Measurements from ENCODE around the gene BEAN1. TPM values are rescaled to one million over a fixed set of nuclear protein-coding genes. Genes with fewer than 3 reads are reported as not detected.

BEAN1 gene
- 0.10 TPM for polyA plus RNA-seq (2013, experiment 1 of 2)
- 0.06 TPM for polyA plus RNA-seq (2013, experiment 2 of 2)

- DNase-seq, result no peak
- Histone ChIP-seq H3K36me3 (ENCODE audit: control insufficient read depth, insufficient read depth, low read length) (no peaks in the 10 kb centered on the region), H3K4me2 (ENCODE audit: low read length) (peak within 1 kb of the TSS; percentile 60), H3K79me2 (ENCODE audit: control insufficient read depth, insufficient read depth, low read length) (no peaks in the 10 kb centered on the region), H3K4ac (ENCODE audit: low read depth, low read length) (no peak within 1 kb of the TSS), H2BK120ac (ENCODE audit: low read depth, low read length) (no peak within 1 kb of the TSS), H3K9ac (ENCODE audit: low read length) (peak within 1 kb of the TSS; percentile 34), H2BK5ac (ENCODE audit: low read length) (no peak within 1 kb of the TSS), H3K18ac (ENCODE audit: low read length) (no peak within 1 kb of the TSS), H3K56ac (ENCODE audit: low read length) (no peak within 1 kb of the TSS), H3K4me3 (ENCODE audit: low read length) (no peak within 1 kb of the TSS), H3K23ac (ENCODE audit: low read length) (peak within 1 kb of the TSS; percentile 85), H2AK5ac (ENCODE audit: low read length) (no peak within 1 kb of the TSS), H2BK15ac (replicated peaks; ENCODE audit: low read depth) (no peak within 1 kb of the TSS), H3K27me3 (ENCODE audit: insufficient read depth, low read length, poor library complexity) (peaks cover 42% of the 10 kb centered on the region), H4K5ac (ENCODE audit: low read length) (no peak within 1 kb of the TSS), H4K8ac (ENCODE audit: low read depth, low read length) (no peak within 1 kb of the TSS), H3K4me1 (ENCODE audit: control insufficient read depth, low read depth, low read length) (no peaks in the 10 kb centered on the region), H3K79me1 (ENCODE audit: low read length) (no peaks in the 10 kb centered on the region), H3K27ac (ENCODE audit: low read depth, low read length) (no peak within 1 kb of the TSS)
- WGBS (ENCODE audit: extremely low coverage, insufficient coverage, low lambda C conversion rate), result no CpG with 5 or more reads among the region's 118 CpGs
Observed at GRCh38 chr16:66427036-66427860, at the start of gene BEAN1. TSS of gene BEAN1 (plus strand) at chr16:66427295. CDS start at chr16:66437677, 10,382 bp downstream.

- no peak overlapping the region for H3K18ac ChIP-seq (ENCODE audit: low read length)
- H3K56ac ChIP-seq (ENCODE audit: low read length), result no peak overlapping the region
- H4K5ac ChIP-seq (ENCODE audit: low read length), result no peak overlapping the region
- H2BK15ac ChIP-seq (replicated peaks; ENCODE audit: low read depth), result no peak overlapping the region
- H3K79me1 ChIP-seq (ENCODE audit: low read length), result no peaks in the 10 kb centered on the region
- no peak overlapping the region for H3K9ac ChIP-seq (ENCODE audit: low read length)
- no peaks in the 10 kb centered on the region for H3K4me1 ChIP-seq (ENCODE audit: control insufficient read depth, low read depth, low read length)
- H2BK120ac ChIP-seq (ENCODE audit: low read depth, low read length), result no peak overlapping the region
- no peak overlapping the region for H3K27ac ChIP-seq (ENCODE audit: low read depth, low read length)
- no peak overlapping the region for H3K4me3 ChIP-seq (ENCODE audit: low read length)
- no CpG with 5 or more reads among the region's 3 CpGs for WGBS (ENCODE audit: extremely low coverage, insufficient coverage, low lambda C conversion rate)
- H3K23ac ChIP-seq (ENCODE audit: low read length), result no peak overlapping the region
- no peaks in the 10 kb centered on the region for H3K36me3 ChIP-seq (ENCODE audit: control insufficient read depth, insufficient read depth, low read length)
- no peak overlapping the region for H4K8ac ChIP-seq (ENCODE audit: low read depth, low read length)
- no peaks in the 10 kb centered on the region for H3K79me2 ChIP-seq (ENCODE audit: control insufficient read depth, insufficient read depth, low read length)
- no peak overlapping the region for H3K4ac ChIP-seq (ENCODE audit: low read depth, low read length)
- no peak overlapping the region for H3K4me2 ChIP-seq (ENCODE audit: low read length)
- H2BK5ac ChIP-seq (ENCODE audit: low read length), result no peak overlapping the region
- no peaks in the 10 kb centered on the region for H3K27me3 ChIP-seq (ENCODE audit: insufficient read depth, low read length, poor library complexity)
- no peak for DNase-seq
- no peak overlapping the region for H2AK5ac ChIP-seq (ENCODE audit: low read length)
Observed at GRCh38 chr16:66377324-66377723, 49.8 kb upstream of the BEAN1 start.

GRCh38 chr16:66378741-66379570, 48.1 kb upstream of the BEAN1 start:
- Histone ChIP-seq H3K27me3 (ENCODE audit: insufficient read depth, low read length, poor library complexity) (no peaks in the 10 kb centered on the region), H2AK5ac (ENCODE audit: low read length) (no peak overlapping the region), H3K23ac (ENCODE audit: low read length) (no peak overlapping the region), H3K36me3 (ENCODE audit: control insufficient read depth, insufficient read depth, low read length) (no peaks in the 10 kb centered on the region), H3K56ac (ENCODE audit: low read length) (no peak overlapping the region), H3K4me2 (ENCODE audit: low read length) (no peak overlapping the region), H3K79me2 (ENCODE audit: control insufficient read depth, insufficient read depth, low read length) (no peaks in the 10 kb centered on the region), H3K79me1 (ENCODE audit: low read length) (no peaks in the 10 kb centered on the region), H3K4ac (ENCODE audit: low read depth, low read length) (no peak overlapping the region), H3K27ac (ENCODE audit: low read depth, low read length) (no peak overlapping the region), H3K9ac (ENCODE audit: low read length) (no peak overlapping the region), H4K5ac (ENCODE audit: low read length) (no peak overlapping the region), H2BK15ac (replicated peaks; ENCODE audit: low read depth) (no peak overlapping the region), H3K4me3 (ENCODE audit: low read length) (no peak overlapping the region), H4K8ac (ENCODE audit: low read depth, low read length) (no peak overlapping the region), H2BK5ac (ENCODE audit: low read length) (no peak overlapping the region), H3K18ac (ENCODE audit: low read length) (no peak overlapping the region), H3K4me1 (ENCODE audit: control insufficient read depth, low read depth, low read length) (peaks cover 4% of the 10 kb centered on the region), H2BK120ac (ENCODE audit: low read depth, low read length) (no peak overlapping the region)
- DNase-seq, result no peak
- no CpG with 5 or more reads among the region's 18 CpGs for WGBS (ENCODE audit: extremely low coverage, insufficient coverage, low lambda C conversion rate)

- no peak overlapping the region for H3K23ac ChIP-seq (ENCODE audit: low read length)
- DNase-seq, result no peak
- H4K5ac ChIP-seq (ENCODE audit: low read length), result no peak overlapping the region
- H4K8ac ChIP-seq (ENCODE audit: low read depth, low read length), result no peak overlapping the region
- H3K4ac ChIP-seq (ENCODE audit: low read depth, low read length), result no peak overlapping the region
- no peak overlapping the region for H3K18ac ChIP-seq (ENCODE audit: low read length)
- H3K36me3 ChIP-seq (ENCODE audit: control insufficient read depth, insufficient read depth, low read length), result no peaks in the 10 kb centered on the region
- H3K27me3 ChIP-seq (ENCODE audit: insufficient read depth, low read length, poor library complexity), result no peaks in the 10 kb centered on the region
- H2AK5ac ChIP-seq (ENCODE audit: low read length), result no peak overlapping the region
- no peak overlapping the region for H3K4me2 ChIP-seq (ENCODE audit: low read length)
- H3K4me1 ChIP-seq (ENCODE audit: control insufficient read depth, low read depth, low read length), result peaks cover 4% of the 10 kb centered on the region
- no peak overlapping the region for H3K9ac ChIP-seq (ENCODE audit: low read length)
- no peaks in the 10 kb centered on the region for H3K79me2 ChIP-seq (ENCODE audit: control insufficient read depth, insufficient read depth, low read length)
- H2BK5ac ChIP-seq (ENCODE audit: low read length), result no peak overlapping the region
- no peak overlapping the region for H2BK120ac ChIP-seq (ENCODE audit: low read depth, low read length)
- no peak overlapping the region for H3K27ac ChIP-seq (ENCODE audit: low read depth, low read length)
- H2BK15ac ChIP-seq (replicated peaks; ENCODE audit: low read depth), result no peak overlapping the region
- WGBS (ENCODE audit: extremely low coverage, insufficient coverage, low lambda C conversion rate), result no CpG with 5 or more reads among the region's 3 CpGs
- no peak overlapping the region for H3K4me3 ChIP-seq (ENCODE audit: low read length)
- no peaks in the 10 kb centered on the region for H3K79me1 ChIP-seq (ENCODE audit: low read length)
- H3K56ac ChIP-seq (ENCODE audit: low read length), result no peak overlapping the region
Observed at GRCh38 chr16:66379571-66379941, 47.5 kb upstream of the BEAN1 start.

GRCh38 chr16:66380421-66380820, 46.7 kb upstream of the BEAN1 start:
- no peak overlapping the region for H2BK5ac ChIP-seq (ENCODE audit: low read length)
- H3K4me3 ChIP-seq (ENCODE audit: low read length), result no peak overlapping the region
- no peak overlapping the region for H3K27ac ChIP-seq (ENCODE audit: low read depth, low read length)
- H3K4ac ChIP-seq (ENCODE audit: low read depth, low read length), result no peak overlapping the region
- no peak overlapping the region for H3K56ac ChIP-seq (ENCODE audit: low read length)
- no peak overlapping the region for H4K8ac ChIP-seq (ENCODE audit: low read depth, low read length)
- no peak overlapping the region for H2AK5ac ChIP-seq (ENCODE audit: low read length)
- H3K4me1 ChIP-seq (ENCODE audit: control insufficient read depth, low read depth, low read length), result peaks cover 4% of the 10 kb centered on the region
- WGBS (ENCODE audit: extremely low coverage, insufficient coverage, low lambda C conversion rate), result no CpG with 5 or more reads among the region's 3 CpGs
- H3K18ac ChIP-seq (ENCODE audit: low read length), result no peak overlapping the region
- H3K4me2 ChIP-seq (ENCODE audit: low read length), result no peak overlapping the region
- H3K23ac ChIP-seq (ENCODE audit: low read length), result no peak overlapping the region
- no peak overlapping the region for H2BK15ac ChIP-seq (replicated peaks; ENCODE audit: low read depth)
- no peak overlapping the region for H4K5ac ChIP-seq (ENCODE audit: low read length)
- H3K36me3 ChIP-seq (ENCODE audit: control insufficient read depth, insufficient read depth, low read length), result no peaks in the 10 kb centered on the region
- no peaks in the 10 kb centered on the region for H3K79me2 ChIP-seq (ENCODE audit: control insufficient read depth, insufficient read depth, low read length)
- H3K9ac ChIP-seq (ENCODE audit: low read length), result no peak overlapping the region
- no peaks in the 10 kb centered on the region for H3K79me1 ChIP-seq (ENCODE audit: low read length)
- no peak overlapping the region for H2BK120ac ChIP-seq (ENCODE audit: low read depth, low read length)
- DNase-seq, result no peak
- no peaks in the 10 kb centered on the region for H3K27me3 ChIP-seq (ENCODE audit: insufficient read depth, low read length, poor library complexity)

Data from mesendoderm (in vitro differentiated cells).